SK-N-DZ (cell line): ENCODE data around the gene AP3S2.

ENCODE experiments used
- small RNA-seq, 2 experiments: library from RNA; depleted of rRNA; stranded (forward); fragments of <200 nt; gene quantifications; one replicate each; pipeline ENCODE3, GENCODE V24; 2014

AP3S2 gene

Small RNAs within 50 kb of the gene (small RNA-seq; reads per million reads assigned to genes)
- gene MIR5009: 0 reads per million in 2 experiments
- 0.03 to 0.44 reads per million in 2 experiments for gene MIR5094
- 0 reads per million in 2 experiments for gene RNU6-1111P
- gene RNU7-111P: 0 reads per million in 2 experiments
